C4-2B (cell line): ENCODE data around the gene PCNA.

ENCODE experiments used
- H3K27ac ChIP-seq: fragments of 450-650 bp; 2 replicates; pipeline ENCODE4 v1.5.1; 2017
- CTCF ChIP-seq: fragments of 450-650 bp; conservative IDR thresholded peaks from 2 replicates; pipeline ENCODE4 v1.5.1; 2017; ENCODE audit warnings: mild to moderate bottlenecking
- ZFX ChIP-seq: fragments of 450-650 bp; IDR thresholded peaks from 2 replicates; pipeline ENCODE4 v1.6.1; 2017

PCNA gene

GRCh38 chr20:5069141-5069806 lies 50.5 kb downstream of the PCNA start:
- H3K27ac ChIP-seq: no peak overlapping the region
- TF ChIP-seq ZFX (no peak), CTCF (no peak)

GRCh38 chr20:5067877-5068645 lies 51.7 kb downstream of the PCNA start:
- TF ChIP-seq ZFX: no peak
- TF ChIP-seq CTCF: no peak
- H3K27ac ChIP-seq: no peak overlapping the region

GRCh38 chr20:5065879-5066383 lies 53.8 kb downstream of the PCNA start:
- TF ChIP-seq ZFX (no peak), CTCF (no peak)
- H3K27ac ChIP-seq: peak overlapping the region; percentile 14; the same call in 1 of the 2 replicates

GRCh38 chr20:5065166-5065878 lies 54.4 kb downstream of the PCNA start:
- H3K27ac ChIP-seq: peak overlapping the region; percentile 14; the same call in 1 of the 2 replicates
- no peak for TF ChIP-seq ZFX
- TF ChIP-seq CTCF: no peak
